ENCODE data around the gene PDE11A. TPM values are rescaled to one million over a fixed set of nuclear protein-coding genes. Genes with fewer than 3 reads are reported as not detected.

PDE11A gene
- total and polyA plus RNA-seq, 4 donors: 1.0 to 5.9 (median 1.7) TPM

DNA sequence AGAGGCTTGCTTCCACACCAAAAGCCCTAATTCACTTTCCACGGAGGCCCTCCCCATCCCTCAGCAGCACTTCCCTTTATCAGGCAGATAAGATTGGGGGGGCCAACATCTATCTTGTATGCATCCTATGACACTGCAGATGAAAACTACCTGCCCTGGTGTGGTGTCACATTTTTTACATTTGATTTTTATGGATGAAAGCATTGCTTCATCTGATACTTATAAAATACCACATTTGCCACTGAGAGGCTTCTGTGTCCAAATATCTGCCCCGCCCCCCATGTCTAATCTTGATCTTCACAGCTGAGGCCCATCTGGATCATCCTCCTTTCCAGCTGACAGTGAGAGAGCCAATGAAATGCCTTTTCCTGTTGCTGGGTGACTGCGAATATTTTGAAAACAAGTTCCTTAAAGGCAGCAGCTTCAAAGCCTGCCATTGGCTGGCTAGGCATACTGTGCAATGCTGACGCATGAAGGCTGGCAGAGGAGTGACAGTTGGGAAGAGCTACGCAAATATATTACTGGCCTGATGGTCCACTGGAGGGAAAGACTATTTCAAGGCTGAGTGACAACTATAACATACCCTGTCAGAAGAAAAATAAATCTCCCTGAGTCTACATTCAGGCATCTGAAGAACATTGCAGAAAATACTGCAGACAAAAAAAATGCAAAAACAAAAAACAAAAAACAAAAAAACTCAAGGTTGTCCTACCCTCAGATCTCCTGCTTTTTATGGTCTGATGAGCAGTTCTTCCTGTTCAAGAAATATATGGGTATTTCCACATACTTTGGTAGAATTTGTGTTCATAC lies 318.7 kb downstream of the PDE11A start:
- no peak for DNase-seq (ENCODE audit: low spot score)
- TF ChIP-seq NR2F2 (IDR thresholded peaks at IDR 0.05): no peak
- no peak for TF ChIP-seq CTCF (IDR thresholded peaks at IDR 0.05; ENCODE audit: low read depth, low read length, missing input control)
- TF ChIP-seq, protein P1, sequence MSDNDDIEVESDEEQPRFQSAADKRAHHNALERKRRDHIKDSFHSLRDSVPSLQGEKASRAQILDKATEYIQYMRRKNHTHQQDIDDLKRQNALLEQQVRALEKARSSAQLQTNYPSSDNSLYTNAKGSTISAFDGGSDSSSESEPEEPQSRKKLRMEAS (IDR thresholded peaks at IDR 0.05): no peak
- no peak for TF ChIP-seq ATF3 (IDR thresholded peaks at IDR 0.05)
- TF ChIP-seq HNF4A (conservative IDR thresholded peaks at IDR 0.05): no peak
- TF ChIP-seq ZBTB33 (IDR thresholded peaks at IDR 0.05): no peak
- no peak for TF ChIP-seq TAF1 (conservative IDR thresholded peaks at IDR 0.05)
- TF ChIP-seq GABPA (IDR thresholded peaks at IDR 0.05 in 1 of 2, conservative IDR thresholded peaks at IDR 0.05 in 1 of 2): no peak
- TF ChIP-seq EGR1 (IDR thresholded peaks at IDR 0.05; ENCODE audit: low read depth in 2 of 2): no peak
- no peak for TF ChIP-seq YY1 (IDR thresholded peaks at IDR 0.05)
- no peak for TF ChIP-seq FOXA1 (IDR thresholded peaks at IDR 0.05)
- TF ChIP-seq RXRA (IDR thresholded peaks at IDR 0.05): no peak
- H3K9ac ChIP-seq (ENCODE audit: low read depth in 1 of 2, low read length in 2 of 2): no peak overlapping the region

GRCh38 chr2:177748360-177748759 lies 324.2 kb downstream of the PDE11A start:
- H3K27ac ChIP-seq (ENCODE audit: low read depth in 1 of 2, low read length in 2 of 2): no peak overlapping the region
- no peaks in the 10 kb centered on the region for H3K27me3 ChIP-seq (ENCODE audit: control insufficient read depth in 4 of 4, insufficient read depth in 4 of 4, low read length in 3 of 4)
- no peaks in the 10 kb centered on the region for H3K4me1 ChIP-seq (ENCODE audit: control insufficient read depth in 4 of 4, insufficient read depth in 4 of 4, low read length in 3 of 4)
- no peak overlapping the region for H3K4me3 ChIP-seq (ENCODE audit: low read depth in 1 of 3, low read length in 3 of 3)
- no peak for DNase-seq (ENCODE audit: low spot score)
- WGBS: 84% methylated on average over 3 of the region's 3 CpGs
- H3K9ac ChIP-seq (ENCODE audit: low read depth in 1 of 2, low read length in 2 of 2): no peak overlapping the region
- H3K36me3 ChIP-seq (ENCODE audit: control insufficient read depth in 4 of 4, insufficient read depth in 3 of 4, low read depth in 1 of 4, low read length in 3 of 4): no peaks in the 10 kb centered on the region
- H3K9me3 ChIP-seq (ENCODE audit: control insufficient read depth in 4 of 4, low read length in 3 of 4): no peaks in the 10 kb centered on the region
- TF ChIP-seq EGR1 (IDR thresholded peaks at IDR 0.05; ENCODE audit: low read depth in 2 of 2) (no peak), HNF4A (conservative IDR thresholded peaks at IDR 0.05) (no peak), CTCF (IDR thresholded peaks at IDR 0.05; ENCODE audit: low read depth, low read length, missing input control) (no peak), ATF3 (IDR thresholded peaks at IDR 0.05) (no peak), GABPA (IDR thresholded peaks at IDR 0.05 in 1 of 2, conservative IDR thresholded peaks at IDR 0.05 in 1 of 2) (no peak), FOXA2 (IDR thresholded peaks at IDR 0.05) (no peak), TAF1 (conservative IDR thresholded peaks at IDR 0.05) (no peak), REST (IDR thresholded peaks at IDR 0.05) (no peak), JUND (IDR thresholded peaks at IDR 0.05) (no peak), RXRA (IDR thresholded peaks at IDR 0.05) (no peak), YY1 (IDR thresholded peaks at IDR 0.05) (no peak), HNF4G (IDR thresholded peaks at IDR 0.05) (no peak), ZBTB33 (IDR thresholded peaks at IDR 0.05) (no peak)
- TF ChIP-seq, protein P1 (IDR thresholded peaks at IDR 0.05): no peak

More for the DNA sequence above, 318.7 kb downstream of the PDE11A start:
- no peaks in the 10 kb centered on the region for H3K4me1 ChIP-seq (ENCODE audit: control insufficient read depth in 4 of 4, insufficient read depth in 4 of 4, low read length in 3 of 4)
- H3K4me3 ChIP-seq (ENCODE audit: low read depth in 1 of 3, low read length in 3 of 3): no peak overlapping the region
- H3K27me3 ChIP-seq (ENCODE audit: control insufficient read depth in 4 of 4, insufficient read depth in 4 of 4, low read length in 3 of 4): no peaks in the 10 kb centered on the region
- no peak overlapping the region for H3K27ac ChIP-seq (ENCODE audit: low read depth in 1 of 2, low read length in 2 of 2)
- H3K36me3 ChIP-seq (ENCODE audit: control insufficient read depth in 4 of 4, insufficient read depth in 3 of 4, low read depth in 1 of 4, low read length in 3 of 4): no peaks in the 10 kb centered on the region
- WGBS: 72% methylated on average over 5 of the region's 5 CpGs
- H3K9me3 ChIP-seq (ENCODE audit: control insufficient read depth in 4 of 4, low read length in 3 of 4): no peaks in the 10 kb centered on the region
